ENCODE data around the gene DNAH3. TPM values are rescaled to one million over a fixed set of nuclear protein-coding genes. Genes with fewer than 3 reads are reported as not detected.

DNAH3 gene
- total and polyA plus RNA-seq, 2 of the 8 experiments (the other 6 are each of a cell fraction or from before 2014, with no cell fraction given), result 0.57 to 0.71 TPM

GRCh38 chr16:20984019-20984418, 166.6 kb downstream of the DNAH3 start (continued):
- TF ChIP-seq TBP (IDR thresholded peaks at IDR 0.05; ENCODE audit: low read depth, low read length) (no peak), CREB1 (IDR thresholded peaks at IDR 0.05) (no peak), RXRA (IDR thresholded peaks at IDR 0.05; ENCODE audit: insufficient read depth, low read depth, low read length) (no peak)

All from H1 (cell line).